ENCODE measurements around the gene MRPS34.

DNA sequence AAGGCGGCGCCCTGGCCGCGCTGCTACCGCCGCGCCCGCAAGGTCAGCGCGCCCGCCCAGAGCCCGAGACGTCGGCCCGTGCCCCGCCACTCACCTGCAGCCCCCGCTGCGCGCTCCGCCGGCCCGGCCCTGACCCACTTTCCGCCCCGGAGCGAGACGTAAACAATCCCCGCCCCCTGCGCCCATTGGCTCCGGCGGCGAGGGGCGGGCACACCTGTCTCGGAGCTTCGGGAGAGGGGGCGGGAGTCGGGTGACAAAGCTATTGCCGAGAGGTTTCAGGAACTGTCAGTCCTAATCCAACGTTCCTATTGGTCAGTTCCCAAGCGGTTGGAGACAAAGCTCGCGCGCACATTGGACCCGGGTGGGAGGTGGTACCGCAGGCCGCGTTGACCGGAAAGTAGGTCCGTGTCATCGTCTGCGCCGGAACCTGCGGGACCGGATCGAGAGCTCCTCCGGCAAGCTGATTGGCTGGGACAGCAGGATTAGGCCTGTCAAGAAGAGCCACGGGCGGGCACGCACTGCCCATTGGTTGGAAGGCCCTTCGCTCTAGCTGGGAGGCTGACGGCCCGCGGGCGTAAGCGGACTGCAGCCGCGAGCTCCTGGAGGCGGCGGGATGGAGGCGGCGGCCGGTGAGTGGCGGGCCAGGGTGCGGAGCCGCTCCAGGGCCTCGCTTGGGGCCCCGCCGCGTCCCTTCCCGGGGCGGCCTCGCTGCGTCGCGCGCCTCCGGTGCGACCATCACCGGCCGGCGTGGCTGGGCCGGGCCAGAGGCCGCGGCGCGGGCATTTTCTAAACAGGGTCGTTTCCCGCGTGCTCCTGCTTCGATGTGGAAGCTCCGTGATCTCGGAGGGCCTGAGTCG lies 9.7 kb upstream of the MRPS34 start, which contains the start of the genes NUBP2 and SPSB3:
- no peak for TF ChIP-seq ESRRA (IDR thresholded peaks at IDR 0.05; ENCODE audit: low read length)
- TF ChIP-seq, protein P1, sequence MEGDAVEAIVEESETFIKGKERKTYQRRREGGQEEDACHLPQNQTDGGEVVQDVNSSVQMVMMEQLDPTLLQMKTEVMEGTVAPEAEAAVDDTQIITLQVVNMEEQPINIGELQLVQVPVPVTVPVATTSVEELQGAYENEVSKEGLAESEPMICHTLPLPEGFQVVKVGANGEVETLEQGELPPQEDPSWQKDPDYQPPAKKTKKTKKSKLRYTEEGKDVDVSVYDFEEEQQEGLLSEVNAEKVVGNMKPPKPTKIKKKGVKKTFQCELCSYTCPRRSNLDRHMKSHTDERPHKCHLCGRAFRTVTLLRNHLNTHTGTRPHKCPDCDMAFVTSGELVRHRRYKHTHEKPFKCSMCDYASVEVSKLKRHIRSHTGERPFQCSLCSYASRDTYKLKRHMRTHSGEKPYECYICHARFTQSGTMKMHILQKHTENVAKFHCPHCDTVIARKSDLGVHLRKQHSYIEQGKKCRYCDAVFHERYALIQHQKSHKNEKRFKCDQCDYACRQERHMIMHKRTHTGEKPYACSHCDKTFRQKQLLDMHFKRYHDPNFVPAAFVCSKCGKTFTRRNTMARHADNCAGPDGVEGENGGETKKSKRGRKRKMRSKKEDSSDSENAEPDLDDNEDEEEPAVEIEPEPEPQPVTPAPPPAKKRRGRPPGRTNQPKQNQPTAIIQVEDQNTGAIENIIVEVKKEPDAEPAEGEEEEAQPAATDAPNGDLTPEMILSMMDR (IDR thresholded peaks at IDR 0.05 in 2 of 3, conservative IDR thresholded peaks at IDR 0.05 in 1 of 3; ENCODE audit: control insufficient read depth in 2 of 3, extremely low read depth in 1 of 3, insufficient read depth in 1 of 3, low read depth in 3 of 3, low read length in 3 of 3), result no peak
- no peak for TF ChIP-seq EZH2 (IDR thresholded peaks at IDR 0.05; ENCODE audit: borderline replicate concordance, control insufficient read depth, low read depth, low read length)
- peak; percentile 49; the same call in 1 of the 2 replicates for TF ChIP-seq POLR2AphosphoS5 (IDR thresholded peaks at IDR 0.05; ENCODE audit: low read length)
- no peak for TF ChIP-seq SUZ12 (IDR thresholded peaks at IDR 0.05; ENCODE audit: unreplicated experiment)
- TF ChIP-seq, protein P2, sequence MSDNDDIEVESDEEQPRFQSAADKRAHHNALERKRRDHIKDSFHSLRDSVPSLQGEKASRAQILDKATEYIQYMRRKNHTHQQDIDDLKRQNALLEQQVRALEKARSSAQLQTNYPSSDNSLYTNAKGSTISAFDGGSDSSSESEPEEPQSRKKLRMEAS (IDR thresholded peaks at IDR 0.05; ENCODE audit: low read depth, low read length), result peak; percentile 72
- TF ChIP-seq SP1 (IDR thresholded peaks at IDR 0.05; ENCODE audit: low read depth, low read length), result peak; percentile 97
- TF ChIP-seq IKZF1 (conservative IDR thresholded peaks at IDR 0.05), result peak; percentile 54
- TF ChIP-seq JUNB (IDR thresholded peaks at IDR 0.05), result no peak
- TF ChIP-seq JUND (IDR thresholded peaks at IDR 0.05; ENCODE audit: low read depth, low read length), result no peak
- peak; percentile 47; the same call in 1 of the 2 replicates for TF ChIP-seq TAF1 (IDR thresholded peaks at IDR 0.05; ENCODE audit: borderline replicate concordance, low read depth, low read length)
- TF ChIP-seq ATF7 (IDR thresholded peaks at IDR 0.05; ENCODE audit: low read depth), result peak; percentile 71
- TF ChIP-seq NFYB (IDR thresholded peaks at IDR 0.05; ENCODE audit: insufficient read depth, low read depth, low read length), result peak; percentile 99
- no peak for TF ChIP-seq KDM1A (IDR thresholded peaks at IDR 0.05; ENCODE audit: borderline replicate concordance)

All from GM12878 (cell line).